HT-29 (cell line): ENCODE data around the gene LPXN. TPM values are rescaled to one million over a fixed set of nuclear protein-coding genes. Genes with fewer than 3 reads are reported as not detected.

Source experiments
- DNase-seq: peaks from one replicate; pipeline ENCODE4 v3.0.0-alpha.2; 2015; ENCODE audit warnings: low spot score
- total RNA-seq: library from RNA; depleted of rRNA; stranded (reverse); fragments of >200 nt; shearing (Covaris generic); gene quantifications from 2 replicates; pipeline ENCODE4 v1.2.3, GENCODE V29; 2014

The LPXN gene
- total RNA-seq, 1 experiment from 2014 or later: 1.1 TPM

- DNase-seq: peak; percentile 79
Observed at GRCh38 chr11:58524232-58525036, 51.2 kb downstream of the LPXN start.

- DNase-seq: peak; percentile 74
Observed at GRCh38 chr11:58513747-58514367, 61.8 kb downstream of the LPXN start.

- DNase-seq: no peak
Observed at GRCh38 chr11:58511636-58512035, 64.0 kb downstream of the LPXN start.

GRCh38 chr11:58509748-58510147 is 65.9 kb downstream of the LPXN start:
- no peak for DNase-seq

GRCh38 chr11:58508814-58509213 is 66.8 kb downstream of the LPXN start:
- no peak for DNase-seq

- DNase-seq: no peak
Observed at GRCh38 chr11:58508005-58508404, 67.7 kb downstream of the LPXN start, which contains the start of gene OR5B21. TSS of gene OR5B21 (minus strand) at chr11:58508105. CDS start at chr11:58508105, 0 bp downstream.

- no peak for DNase-seq
Observed at GRCh38 chr11:58507355-58507754, 68.3 kb downstream of the LPXN start.

- no peak for DNase-seq
Observed at GRCh38 chr11:58506935-58507334, 68.7 kb downstream of the LPXN start.

- no peak for DNase-seq
Observed at GRCh38 chr11:58505849-58506248, 69.8 kb downstream of the LPXN start.

- no peak for DNase-seq
Observed at GRCh38 chr11:58504232-58504631, 71.4 kb downstream of the LPXN start.

- no peak for DNase-seq
Observed at GRCh38 chr11:58503361-58503856, 72.2 kb downstream of the LPXN start.

- no peak for DNase-seq
Observed at GRCh38 chr11:58502004-58502403, 73.7 kb downstream of the LPXN start.

- no peak for DNase-seq
Observed at GRCh38 chr11:58498464-58498863, 77.2 kb downstream of the LPXN start.

GRCh38 chr11:58497951-58498350 is 77.7 kb downstream of the LPXN start:
- DNase-seq: no peak

GRCh38 chr11:58495906-58496305 is 79.8 kb downstream of the LPXN start:
- DNase-seq: no peak

- DNase-seq: no peak
Observed at GRCh38 chr11:58494101-58494500, 81.6 kb downstream of the LPXN start.

- DNase-seq: no peak
Observed at GRCh38 chr11:58493676-58494075, 82.0 kb downstream of the LPXN start.

- DNase-seq: no peak
Observed at GRCh38 chr11:58490827-58491226, 84.8 kb downstream of the LPXN start.

GRCh38 chr11:58487170-58487569 is 88.5 kb downstream of the LPXN start:
- no peak for DNase-seq

GRCh38 chr11:58485961-58486360 is 89.7 kb downstream of the LPXN start:
- DNase-seq: no peak
